Measurements from ENCODE around the gene TBL1X. TPM values are rescaled to one million over a fixed set of nuclear protein-coding genes. Genes with fewer than 3 reads are reported as not detected.
"Not testable (repeated sequence)": the region's sequence is repeated elsewhere in the genome, so short reads cannot be mapped to it uniquely, and the experiment has no call there.

TBL1X gene
- total and polyA plus RNA-seq, 2 of the 4 experiments (the other 2 are of a cell fraction), result 16.2 to 20.8 TPM

- no peak overlapping the region for H2BK5ac ChIP-seq (ENCODE audit: low read depth, low read length, poor library complexity, severe bottlenecking)
- H4K20me1 ChIP-seq (ENCODE audit: insufficient read depth, low read length), result no peaks in the 10 kb centered on the region
- no peak overlapping the region for H3K4me2 ChIP-seq (ENCODE audit: low read depth, low read length)
- BruUV-seq (replicated peaks), result no TSS peak
- H3K27ac ChIP-seq (ENCODE audit: insufficient read depth, low read length), result no peak overlapping the region
- no peak overlapping the region for H3K9ac ChIP-seq (ENCODE audit: low read depth, low read length)
- no peak overlapping the region for H4K5ac ChIP-seq (ENCODE audit: low read depth, low read length)
- no peak overlapping the region for H4K91ac ChIP-seq (ENCODE audit: insufficient read depth, low read depth, low read length)
- no peak overlapping the region for H3K23ac ChIP-seq (ENCODE audit: low read depth, low read length)
- peaks cover 3% of the 10 kb centered on the region for H3K9me3 ChIP-seq (ENCODE audit: control insufficient read depth, insufficient read depth, low read length)
- DNase-seq (no peak), ATAC-seq (ENCODE audit: low read depth) (no peak)
- WGBS, 2 experiments (ENCODE audit: extremely low coverage in 2 of 2, insufficient read length in 1 of 2), result 24% methylated on average over 3 of the region's 6 CpGs; no CpG with 5 or more reads in 1 of the 2 experiments
- POLR2A ChIA-PET (ENCODE audit: unreplicated experiment), result no interaction called here
- no peak overlapping the region for H2AFZ ChIP-seq (replicated peaks; ENCODE audit: low read length, poor library complexity)
- no peak overlapping the region for H2AK5ac ChIP-seq (ENCODE audit: low read depth, low read length)
- no peak overlapping the region for H2BK120ac ChIP-seq (ENCODE audit: low read depth, low read length)
- H3K4ac ChIP-seq (ENCODE audit: low read depth, low read length), result no peak overlapping the region
- TF ChIP-seq SMC3 (IDR thresholded peaks at IDR 0.05; ENCODE audit: low read depth, low read length), result no peak
- TF ChIP-seq CTCF (conservative IDR thresholded peaks at IDR 0.05; ENCODE audit: low read depth, low read length), result no peak
- TF ChIP-seq FOS (IDR thresholded peaks at IDR 0.05; ENCODE audit: low read depth, low read length), result no peak
- TF ChIP-seq MAFK (IDR thresholded peaks at IDR 0.05; ENCODE audit: low read depth, low read length), result no peak
- TF ChIP-seq RFX5 (IDR thresholded peaks at IDR 0.05; ENCODE audit: low read depth, low read length), result no peak
- TF ChIP-seq, protein P1, sequence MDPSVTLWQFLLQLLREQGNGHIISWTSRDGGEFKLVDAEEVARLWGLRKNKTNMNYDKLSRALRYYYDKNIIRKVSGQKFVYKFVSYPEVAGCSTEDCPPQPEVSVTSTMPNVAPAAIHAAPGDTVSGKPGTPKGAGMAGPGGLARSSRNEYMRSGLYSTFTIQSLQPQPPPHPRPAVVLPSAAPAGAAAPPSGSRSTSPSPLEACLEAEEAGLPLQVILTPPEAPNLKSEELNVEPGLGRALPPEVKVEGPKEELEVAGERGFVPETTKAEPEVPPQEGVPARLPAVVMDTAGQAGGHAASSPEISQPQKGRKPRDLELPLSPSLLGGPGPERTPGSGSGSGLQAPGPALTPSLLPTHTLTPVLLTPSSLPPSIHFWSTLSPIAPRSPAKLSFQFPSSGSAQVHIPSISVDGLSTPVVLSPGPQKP (IDR thresholded peaks at IDR 0.05; ENCODE audit: borderline replicate concordance, low read depth, low read length), result no peak
- intact Hi-C loops (cut with micrococcal nuclease) (no loop called here), in situ Hi-C loops (cut with MboI; ENCODE audit: low sequenced_read_pairs) (no loop called here), dilution Hi-C loops (cut with HindIII; ENCODE audit: low sequenced_read_pairs, unreplicated experiment) (no loop called here)
- H3K36me3 ChIP-seq (ENCODE audit: control insufficient read depth, insufficient read depth, low read length), result no peaks in the 10 kb centered on the region
- peaks cover 15% of the 10 kb centered on the region for H3K27me3 ChIP-seq (ENCODE audit: control insufficient read depth, insufficient read depth, low read length)
- no peak overlapping the region for H4K8ac ChIP-seq (ENCODE audit: low read depth in 2 of 2, low read length in 2 of 2)
- H3K14ac ChIP-seq (replicated peaks; ENCODE audit: low read depth, low read length), result no peak overlapping the region
- H3K79me1 ChIP-seq (ENCODE audit: low read depth in 1 of 2, low read length in 2 of 2), result no peaks in the 10 kb centered on the region
- no peak overlapping the region for H3K18ac ChIP-seq (ENCODE audit: low read depth, low read length)
- CTCF ChIA-PET, result no interaction called here
- no peak overlapping the region for H3K4me3 ChIP-seq (ENCODE audit: insufficient read depth, low read depth, low read length)
- H2BK20ac ChIP-seq (ENCODE audit: low read depth, low read length), result no peak overlapping the region
- H3K9me1 ChIP-seq (ENCODE audit: insufficient read depth, low read length), result no peaks in the 10 kb centered on the region
- no peak overlapping the region for H2BK15ac ChIP-seq (ENCODE audit: low read depth, low read length)
- no peak overlapping the region for H3K56ac ChIP-seq (ENCODE audit: extremely low read depth, insufficient read depth, low read length)
- no peak overlapping the region for H2AK9ac ChIP-seq (replicated peaks; ENCODE audit: low read depth, low read length, poor library complexity)
- H3K4me1 ChIP-seq (ENCODE audit: control insufficient read depth, insufficient read depth, low read length), result no peaks in the 10 kb centered on the region
Measured at GRCh38 chrX:9767375-9767774, 302.5 kb downstream of the TBL1X start.

- H3K14ac ChIP-seq (replicated peaks; ENCODE audit: low read depth, low read length); H2BK5ac ChIP-seq (ENCODE audit: low read depth, low read length, poor library complexity, severe bottlenecking); POLR2A ChIA-PET (ENCODE audit: unreplicated experiment); dilution Hi-C loops (cut with HindIII; ENCODE audit: low sequenced_read_pairs, unreplicated experiment); H3K4me1 ChIP-seq (ENCODE audit: control insufficient read depth, insufficient read depth, low read length); H3K36me3 ChIP-seq (ENCODE audit: control insufficient read depth, insufficient read depth, low read length); H4K20me1 ChIP-seq (ENCODE audit: insufficient read depth, low read length); H3K23ac ChIP-seq (ENCODE audit: low read depth, low read length); H4K5ac ChIP-seq (ENCODE audit: low read depth, low read length); H3K4ac ChIP-seq (ENCODE audit: low read depth, low read length); H3K79me1 ChIP-seq (ENCODE audit: low read depth in 1 of 2, low read length in 2 of 2); H4K8ac ChIP-seq (ENCODE audit: low read depth in 2 of 2, low read length in 2 of 2); H2AK9ac ChIP-seq (replicated peaks; ENCODE audit: low read depth, low read length, poor library complexity); H3K4me2 ChIP-seq (ENCODE audit: low read depth, low read length); H4K91ac ChIP-seq (ENCODE audit: insufficient read depth, low read depth, low read length); intact Hi-C loops (cut with micrococcal nuclease); H3K56ac ChIP-seq (ENCODE audit: extremely low read depth, insufficient read depth, low read length); H3K9ac ChIP-seq (ENCODE audit: low read depth, low read length); DNase-seq; in situ Hi-C loops (cut with MboI; ENCODE audit: low sequenced_read_pairs); H3K9me1 ChIP-seq (ENCODE audit: insufficient read depth, low read length); H2AK5ac ChIP-seq (ENCODE audit: low read depth, low read length); H3K27ac ChIP-seq (ENCODE audit: insufficient read depth, low read length); H2BK20ac ChIP-seq (ENCODE audit: low read depth, low read length); BruUV-seq (replicated peaks); H2AFZ ChIP-seq (replicated peaks; ENCODE audit: low read length, poor library complexity); H3K9me3 ChIP-seq (ENCODE audit: control insufficient read depth, insufficient read depth, low read length); H2BK120ac ChIP-seq (ENCODE audit: low read depth, low read length); H3K18ac ChIP-seq (ENCODE audit: low read depth, low read length); ATAC-seq (ENCODE audit: low read depth); H3K4me3 ChIP-seq (ENCODE audit: insufficient read depth, low read depth, low read length); H2BK15ac ChIP-seq (ENCODE audit: low read depth, low read length); CTCF ChIA-PET: not testable (repeated sequence)
- WGBS, 2 experiments (ENCODE audit: extremely low coverage in 2 of 2, insufficient read length in 1 of 2), result 67% methylated on average over 1 of the region's 5 CpGs; no CpG with 5 or more reads in 1 of the 2 experiments
- H3K27me3 ChIP-seq (ENCODE audit: control insufficient read depth, insufficient read depth, low read length), result peaks cover 15% of the 10 kb centered on the region
Measured at GRCh38 chrX:9768321-9768839, 303.5 kb downstream of the TBL1X start.

All from IMR-90 (cell line).